ENCODE measurements around the gene HMGXB3.

The HMGXB3 gene

DNA sequence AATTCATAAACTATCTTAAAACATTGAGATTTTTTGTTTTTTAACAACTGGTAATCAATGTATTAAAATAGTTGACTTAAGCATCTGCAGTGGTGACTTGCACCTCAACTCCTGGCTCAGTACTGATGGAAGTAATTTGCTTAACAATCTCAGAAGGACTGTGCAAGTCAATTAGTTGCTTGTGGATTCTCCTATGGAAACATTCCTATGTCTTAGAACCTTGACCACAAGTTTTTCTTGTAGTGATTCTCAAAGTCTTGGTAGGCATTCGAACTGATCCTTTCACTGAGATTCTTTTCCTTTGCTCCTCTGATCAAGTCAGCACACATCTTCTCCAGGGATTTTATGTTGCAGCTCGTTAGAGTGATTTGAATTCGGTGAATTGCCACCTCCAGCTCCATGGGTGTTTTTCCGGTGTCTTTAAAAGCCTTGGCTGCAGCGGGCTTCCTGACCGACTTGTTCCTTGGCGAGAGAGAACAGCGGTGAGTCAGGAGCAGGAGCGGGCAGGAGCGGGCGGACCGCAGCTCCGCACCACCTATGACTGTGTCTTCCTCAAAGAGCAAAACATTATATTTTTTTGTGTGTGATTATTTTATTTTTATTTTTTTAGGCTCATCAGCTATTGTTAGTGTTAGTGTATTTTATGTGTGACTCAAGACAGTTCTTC lies 21.1 kb downstream of the HMGXB3 start (continued):
- no peak for TF ChIP-seq POU6F1 (CRISPR knock-in tag; IDR thresholded peaks at IDR 0.05; ENCODE audit: borderline replicate concordance, low read depth)
- TF ChIP-seq ZFP30 (CRISPR knock-in tag; IDR thresholded peaks at IDR 0.05), result no peak
- TF ChIP-seq RARB (CRISPR knock-in tag; IDR thresholded peaks at IDR 0.05), result no peak
- TF ChIP-seq SNAI2 (CRISPR knock-in tag; IDR thresholded peaks at IDR 0.05), result no peak

DNA sequence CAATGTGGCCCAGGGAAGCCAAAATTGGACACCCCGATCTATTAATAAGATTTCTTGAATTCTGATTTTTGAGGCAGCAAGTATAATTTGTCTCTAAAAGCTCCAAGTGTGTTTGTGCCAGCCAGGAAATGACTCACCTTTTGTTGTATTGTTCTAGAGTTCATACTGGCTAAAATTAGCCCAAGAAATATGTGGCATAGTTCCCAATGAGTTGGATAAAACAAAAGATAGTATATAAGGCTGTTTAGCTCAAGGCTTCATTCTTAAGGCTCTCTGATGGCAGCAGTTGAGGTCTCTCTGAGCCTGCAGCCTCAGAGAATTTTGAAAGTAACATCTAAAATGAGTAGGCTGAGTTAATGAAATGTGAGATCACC lies 21.6 kb downstream of the HMGXB3 start:
- peak; percentile 79 for ATAC-seq

DNA sequence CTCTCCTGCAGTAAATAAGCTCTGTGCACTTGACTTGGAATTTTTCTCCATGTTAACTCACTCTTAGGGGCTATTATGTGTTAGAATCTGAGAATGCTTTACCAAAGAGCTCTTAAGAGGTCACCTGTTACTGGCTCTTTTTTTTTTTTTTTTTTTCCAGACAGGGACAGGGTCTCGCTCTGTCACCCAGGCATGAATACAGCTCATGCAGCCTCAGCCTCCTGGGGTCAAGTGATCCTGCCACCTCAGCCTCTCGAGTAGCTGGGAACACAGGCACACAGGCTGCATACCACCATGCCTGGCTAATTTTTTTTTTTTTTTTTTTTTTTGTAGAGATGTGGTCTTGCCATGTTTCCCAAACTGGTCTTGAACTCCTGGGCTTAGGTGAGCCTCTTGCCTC lies 22.1 kb downstream of the HMGXB3 start:
- ATAC-seq, result peak; percentile 3; the same call in 2 of the 3 replicates
- TF ChIP-seq, protein P1, sequence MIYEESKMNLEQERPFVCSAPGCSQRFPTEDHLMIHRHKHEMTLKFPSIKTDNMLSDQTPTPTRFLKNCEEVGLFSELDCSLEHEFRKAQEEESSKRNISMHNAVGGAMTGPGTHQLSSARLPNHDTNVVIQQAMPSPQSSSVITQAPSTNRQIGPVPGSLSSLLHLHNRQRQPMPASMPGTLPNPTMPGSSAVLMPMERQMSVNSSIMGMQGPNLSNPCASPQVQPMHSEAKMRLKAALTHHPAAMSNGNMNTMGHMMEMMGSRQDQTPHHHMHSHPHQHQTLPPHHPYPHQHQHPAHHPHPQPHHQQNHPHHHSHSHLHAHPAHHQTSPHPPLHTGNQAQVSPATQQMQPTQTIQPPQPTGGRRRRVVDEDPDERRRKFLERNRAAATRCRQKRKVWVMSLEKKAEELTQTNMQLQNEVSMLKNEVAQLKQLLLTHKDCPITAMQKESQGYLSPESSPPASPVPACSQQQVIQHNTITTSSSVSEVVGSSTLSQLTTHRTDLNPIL (CRISPR knock-in tag; IDR thresholded peaks at IDR 0.05; ENCODE audit: low read depth), result no peak
- TF ChIP-seq PATZ1 (CRISPR knock-in tag; IDR thresholded peaks at IDR 0.05; ENCODE audit: borderline replicate concordance), result no peak
- TF ChIP-seq GLIS3 (CRISPR knock-in tag; IDR thresholded peaks at IDR 0.05), result no peak
- TF ChIP-seq, protein P2, sequence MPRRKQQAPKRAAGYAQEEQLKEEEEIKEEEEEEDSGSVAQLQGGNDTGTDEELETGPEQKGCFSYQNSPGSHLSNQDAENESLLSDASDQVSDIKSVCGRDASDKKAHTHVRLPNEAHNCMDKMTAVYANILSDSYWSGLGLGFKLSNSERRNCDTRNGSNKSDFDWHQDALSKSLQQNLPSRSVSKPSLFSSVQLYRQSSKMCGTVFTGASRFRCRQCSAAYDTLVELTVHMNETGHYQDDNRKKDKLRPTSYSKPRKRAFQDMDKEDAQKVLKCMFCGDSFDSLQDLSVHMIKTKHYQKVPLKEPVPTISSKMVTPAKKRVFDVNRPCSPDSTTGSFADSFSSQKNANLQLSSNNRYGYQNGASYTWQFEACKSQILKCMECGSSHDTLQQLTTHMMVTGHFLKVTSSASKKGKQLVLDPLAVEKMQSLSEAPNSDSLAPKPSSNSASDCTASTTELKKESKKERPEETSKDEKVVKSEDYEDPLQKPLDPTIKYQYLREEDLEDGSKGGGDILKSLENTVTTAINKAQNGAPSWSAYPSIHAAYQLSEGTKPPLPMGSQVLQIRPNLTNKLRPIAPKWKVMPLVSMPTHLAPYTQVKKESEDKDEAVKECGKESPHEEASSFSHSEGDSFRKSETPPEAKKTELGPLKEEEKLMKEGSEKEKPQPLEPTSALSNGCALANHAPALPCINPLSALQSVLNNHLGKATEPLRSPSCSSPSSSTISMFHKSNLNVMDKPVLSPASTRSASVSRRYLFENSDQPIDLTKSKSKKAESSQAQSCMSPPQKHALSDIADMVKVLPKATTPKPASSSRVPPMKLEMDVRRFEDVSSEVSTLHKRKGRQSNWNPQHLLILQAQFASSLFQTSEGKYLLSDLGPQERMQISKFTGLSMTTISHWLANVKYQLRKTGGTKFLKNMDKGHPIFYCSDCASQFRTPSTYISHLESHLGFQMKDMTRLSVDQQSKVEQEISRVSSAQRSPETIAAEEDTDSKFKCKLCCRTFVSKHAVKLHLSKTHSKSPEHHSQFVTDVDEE (CRISPR knock-in tag; IDR thresholded peaks at IDR 0.05), result no peak
- TF ChIP-seq, protein P3, sequence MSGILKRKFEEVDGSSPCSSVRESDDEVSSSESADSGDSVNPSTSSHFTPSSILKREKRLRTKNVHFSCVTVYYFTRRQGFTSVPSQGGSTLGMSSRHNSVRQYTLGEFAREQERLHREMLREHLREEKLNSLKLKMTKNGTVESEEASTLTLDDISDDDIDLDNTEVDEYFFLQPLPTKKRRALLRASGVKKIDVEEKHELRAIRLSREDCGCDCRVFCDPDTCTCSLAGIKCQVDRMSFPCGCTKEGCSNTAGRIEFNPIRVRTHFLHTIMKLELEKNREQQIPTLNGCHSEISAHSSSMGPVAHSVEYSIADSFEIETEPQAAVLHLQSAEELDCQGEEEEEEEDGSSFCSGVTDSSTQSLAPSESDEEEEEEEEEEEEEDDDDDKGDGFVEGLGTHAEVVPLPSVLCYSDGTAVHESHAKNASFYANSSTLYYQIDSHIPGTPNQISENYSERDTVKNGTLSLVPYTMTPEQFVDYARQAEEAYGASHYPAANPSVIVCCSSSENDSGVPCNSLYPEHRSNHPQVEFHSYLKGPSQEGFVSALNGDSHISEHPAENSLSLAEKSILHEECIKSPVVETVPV (CRISPR knock-in tag; IDR thresholded peaks at IDR 0.05), result no peak
- TF ChIP-seq BACH2 (CRISPR knock-in tag; IDR thresholded peaks at IDR 0.05; ENCODE audit: borderline replicate concordance), result no peak
- no peak for TF ChIP-seq ZFP30 (CRISPR knock-in tag; IDR thresholded peaks at IDR 0.05)
- no peak for TF ChIP-seq SNAI2 (CRISPR knock-in tag; IDR thresholded peaks at IDR 0.05)
- no peak for TF ChIP-seq ISL1 (CRISPR knock-in tag; IDR thresholded peaks at IDR 0.05)
- TF ChIP-seq ZNF8 (CRISPR knock-in tag; IDR thresholded peaks at IDR 0.05), result no peak
- TF ChIP-seq ZNF565 (CRISPR knock-in tag; conservative IDR thresholded peaks at IDR 0.05; ENCODE audit: low read depth), result no peak
- TF ChIP-seq TCF4 (CRISPR knock-in tag; IDR thresholded peaks at IDR 0.05; ENCODE audit: borderline replicate concordance), result no peak
- no peak for TF ChIP-seq ESRRG (CRISPR knock-in tag; IDR thresholded peaks at IDR 0.05)

More for the DNA sequence above, 21.6 kb downstream of the HMGXB3 start:
- TF ChIP-seq ISL1 (CRISPR knock-in tag; IDR thresholded peaks at IDR 0.05), result peak; percentile 64; the same call in 1 of the 2 replicates
- no peak for TF ChIP-seq RARB (CRISPR knock-in tag; IDR thresholded peaks at IDR 0.05)

GRCh38 chr5:150023136-150023535 lies 22.6 kb downstream of the HMGXB3 start:
- ATAC-seq, result no peak
- TF ChIP-seq CSDC2 (CRISPR knock-in tag; IDR thresholded peaks at IDR 0.05) (no peak), GLIS3 (CRISPR knock-in tag; IDR thresholded peaks at IDR 0.05) (no peak), ZFP30 (CRISPR knock-in tag; IDR thresholded peaks at IDR 0.05) (no peak), TCF4 (CRISPR knock-in tag; IDR thresholded peaks at IDR 0.05; ENCODE audit: borderline replicate concordance) (no peak), PATZ1 (CRISPR knock-in tag; IDR thresholded peaks at IDR 0.05; ENCODE audit: borderline replicate concordance) (no peak), RARB (CRISPR knock-in tag; IDR thresholded peaks at IDR 0.05) (no peak), ZNF70 (CRISPR knock-in tag; IDR thresholded peaks at IDR 0.05) (no peak), POU6F1 (CRISPR knock-in tag; IDR thresholded peaks at IDR 0.05; ENCODE audit: borderline replicate concordance, low read depth) (no peak), ESRRG (CRISPR knock-in tag; IDR thresholded peaks at IDR 0.05) (no peak), BACH2 (CRISPR knock-in tag; IDR thresholded peaks at IDR 0.05; ENCODE audit: borderline replicate concordance) (no peak), ISL1 (CRISPR knock-in tag; IDR thresholded peaks at IDR 0.05) (no peak), ZFP3 (CRISPR knock-in tag; IDR thresholded peaks at IDR 0.05) (no peak)
- TF ChIP-seq, protein P3 (CRISPR knock-in tag; IDR thresholded peaks at IDR 0.05), result no peak
